Neural progenitor cell (in vitro differentiated cells): Measurements from ENCODE around the gene PPP6R3.

Experiments used
- CTCF ChIP-seq: fragments of 200-600 bp; sonication (generic); IDR thresholded peaks from 2 replicates; pipeline ENCODE4 v1.5.1; 2017; ENCODE audit warnings: antibody characterized with exemption, mild to moderate bottlenecking
- EZH2 ChIP-seq: fragments of 200-600 bp; sonication (generic); IDR thresholded peaks from 2 replicates; pipeline ENCODE4 v1.6.1; 2017; ENCODE audit warnings: antibody characterized with exemption, mild to moderate bottlenecking, moderate library complexity
- EZH2phosphoT487 ChIP-seq: fragments of 200-600 bp; sonication (generic); IDR thresholded peaks from 2 replicates; pipeline ENCODE4 v1.6.1; 2017; ENCODE audit warnings: antibody characterized with exemption

GRCh38 chr11:68425866-68426380, 34.6 kb upstream of the PPP6R3 start:
- TF ChIP-seq CTCF (no peak), EZH2 (no peak), EZH2phosphoT487 (no peak)
